Naive thymus-derived CD8-positive, alpha-beta T cell (primary cell): Measurements from ENCODE around the gene AADACL2. TPM values are rescaled to one million over a fixed set of nuclear protein-coding genes. Genes with fewer than 3 reads are reported as not detected.
"Not testable (repeated sequence)": the region's sequence is repeated elsewhere in the genome, so short reads cannot be mapped to it uniquely, and the experiment has no call there.

Experiments used
- ATAC-seq, 2 donors: fragments of 150-1000 bp; cut with Tn5 transposase in 1 of 2; sonication (Bioruptor Pico), chemical (Tn5 transposase) in 1 of 2; 1 replicate in 1 of 2; 2 replicates in 1 of 2; pipeline ENCODE4 v1.10.0; 2021; ENCODE audit warnings: mild to moderate bottlenecking in 2 of 2, moderate library complexity in 2 of 2
- POLR2A ChIA-PET: fragments of 350-600 bp; sonication (Branson Sonifier 250); formaldehyde crosslinking; loops from one replicate; lab custom pipeline; 2021; ENCODE audit warnings: antibody characterized with exemption; lab: Charles Lee
- DNase-seq, 10 donors: peaks; one replicate each; pipeline versions ENCODE4 v3.0.0 to v3.0.0-alpha.2; 2020 to 2022
- H3K27ac Mint-ChIP-seq, 10 donors: one replicate each; pipeline ENCODE4 v1.8.0; 2020 to 2022; ENCODE audit warnings: mild to moderate bottlenecking in 10 of 10, mixed read lengths in 10 of 10, moderate library complexity in 4 of 10, inconsistent platforms in 1 of 10
- H3K27me3 Mint-ChIP-seq, 5 donors: one replicate each; pipeline ENCODE4 v1.8.0; 2021 to 2022; ENCODE audit warnings: mixed read lengths in 5 of 5
- H3K36me3 Mint-ChIP-seq, 3 donors: one replicate each; pipeline ENCODE4 v1.8.0; 2020 to 2022; ENCODE audit warnings: mixed read lengths in 3 of 3, mild to moderate bottlenecking in 2 of 3, inconsistent platforms in 1 of 3
- H3K4me1 Mint-ChIP-seq, 4 donors: one replicate each; pipeline ENCODE4 v1.8.0; 2021 to 2022; ENCODE audit warnings: mixed read lengths in 4 of 4
- H3K4me3 Mint-ChIP-seq, 10 donors: one replicate each; pipeline ENCODE4 v1.8.0; 2020 to 2022; ENCODE audit warnings: mild to moderate bottlenecking in 10 of 10, mixed read lengths in 10 of 10, moderate library complexity in 6 of 10, inconsistent platforms in 1 of 10
- H3K9me3 Mint-ChIP-seq, 9 donors: one replicate each; pipeline ENCODE4 v1.8.0; 2020 to 2022; ENCODE audit warnings: mixed read lengths in 9 of 9, mild to moderate bottlenecking in 3 of 9, inconsistent platforms in 1 of 9, moderate library complexity in 1 of 9
- polyA plus RNA-seq, 3 donors: library from polyadenylated mRNA; unstranded; fragments of 300-500 nt; fragmentation: Illumina TruSeq; gene quantifications; one replicate each; pipeline ENCODE4 v1.2.3, GENCODE V29; 2021
- total RNA-seq, 8 experiments: library from RNA in 2 of 8; stranded (reverse) in 2 of 8; gene quantifications; one replicate each; pipeline ENCODE4 v1.2.3 and lab custom pipeline; 2021 to 2026

AADACL2 gene
- total and polyA plus RNA-seq, 5 experiments from 2014 or later, result not detected

- no peaks in the 10 kb centered on the region for H3K36me3 Mint-ChIP-seq
- no peak for ATAC-seq
- POLR2A ChIA-PET, result no interaction called here
- no peaks in the 10 kb centered on the region for H3K9me3 Mint-ChIP-seq
- H3K27me3 Mint-ChIP-seq, result peaks cover 0 to 7% (median 0%) of the 10 kb centered on the region in 5 donors
- H3K27ac Mint-ChIP-seq, result no peak overlapping the region
- DNase-seq, result no peak
- H3K4me1 Mint-ChIP-seq, result no peaks in the 10 kb centered on the region
- no peak overlapping the region for H3K4me3 Mint-ChIP-seq
Observed at GRCh38 chr3:151770956-151771355, 37.2 kb downstream of the AADACL2 start.

- ATAC-seq, result no peak
- Mint-ChIP-seq H3K9me3 (no peaks in the 10 kb centered on the region), H3K4me1 (no peaks in the 10 kb centered on the region), H3K36me3 (no peaks in the 10 kb centered on the region), H3K27me3 (peaks cover 0 to 7% (median 0%) of the 10 kb centered on the region in 5 donors), H3K27ac (no peak overlapping the region), H3K4me3 (no peak overlapping the region)
- POLR2A ChIA-PET, result no interaction called here
- no peak for DNase-seq
Observed at GRCh38 chr3:151772825-151773480, 39.2 kb downstream of the AADACL2 start.

GRCh38 chr3:151774235-151774634 lies 40.5 kb downstream of the AADACL2 start:
- H3K27me3 Mint-ChIP-seq, result peaks cover 0 to 7% (median 0%) of the 10 kb centered on the region in 5 donors

DNA sequence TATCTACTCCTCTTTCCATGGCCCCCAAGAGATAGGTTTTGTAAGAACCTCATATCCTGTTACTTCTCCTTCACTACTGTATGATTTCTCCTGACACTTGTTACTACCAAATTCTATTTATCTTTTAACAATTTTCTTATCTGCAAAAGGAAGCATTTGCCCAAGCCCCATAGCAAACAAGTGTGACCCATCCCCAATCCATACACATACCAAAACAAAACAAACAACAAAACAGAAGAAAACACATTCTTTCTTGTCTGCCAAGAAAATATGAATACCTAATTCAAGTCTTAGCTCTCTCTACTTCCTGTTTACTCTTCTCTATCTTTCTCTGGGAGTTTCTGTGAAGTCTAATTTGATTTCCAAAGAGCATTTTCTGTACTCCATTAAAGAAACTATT lies 41.2 kb downstream of the AADACL2 start:
- Mint-ChIP-seq H3K4me1 (no peaks in the 10 kb centered on the region), H3K27ac (no peak overlapping the region), H3K4me3 (no peak overlapping the region), H3K27me3 (peaks cover 0 to 7% (median 0%) of the 10 kb centered on the region in 5 donors), H3K9me3 (no peaks in the 10 kb centered on the region), H3K36me3 (no peaks in the 10 kb centered on the region)
- no peak for DNase-seq
- no peak for ATAC-seq
- POLR2A ChIA-PET, result no interaction called here

More at GRCh38 chr3:151774235-151774634, 40.5 kb downstream of the AADACL2 start:
- DNase-seq (no peak), ATAC-seq (no peak)
- H3K36me3 Mint-ChIP-seq, result no peaks in the 10 kb centered on the region
- H3K4me3 Mint-ChIP-seq, result no peak overlapping the region
- POLR2A ChIA-PET, result no interaction called here
- H3K9me3 Mint-ChIP-seq, result no peaks in the 10 kb centered on the region
- H3K27ac Mint-ChIP-seq, result no peak overlapping the region
- no peaks in the 10 kb centered on the region for H3K4me1 Mint-ChIP-seq

DNA sequence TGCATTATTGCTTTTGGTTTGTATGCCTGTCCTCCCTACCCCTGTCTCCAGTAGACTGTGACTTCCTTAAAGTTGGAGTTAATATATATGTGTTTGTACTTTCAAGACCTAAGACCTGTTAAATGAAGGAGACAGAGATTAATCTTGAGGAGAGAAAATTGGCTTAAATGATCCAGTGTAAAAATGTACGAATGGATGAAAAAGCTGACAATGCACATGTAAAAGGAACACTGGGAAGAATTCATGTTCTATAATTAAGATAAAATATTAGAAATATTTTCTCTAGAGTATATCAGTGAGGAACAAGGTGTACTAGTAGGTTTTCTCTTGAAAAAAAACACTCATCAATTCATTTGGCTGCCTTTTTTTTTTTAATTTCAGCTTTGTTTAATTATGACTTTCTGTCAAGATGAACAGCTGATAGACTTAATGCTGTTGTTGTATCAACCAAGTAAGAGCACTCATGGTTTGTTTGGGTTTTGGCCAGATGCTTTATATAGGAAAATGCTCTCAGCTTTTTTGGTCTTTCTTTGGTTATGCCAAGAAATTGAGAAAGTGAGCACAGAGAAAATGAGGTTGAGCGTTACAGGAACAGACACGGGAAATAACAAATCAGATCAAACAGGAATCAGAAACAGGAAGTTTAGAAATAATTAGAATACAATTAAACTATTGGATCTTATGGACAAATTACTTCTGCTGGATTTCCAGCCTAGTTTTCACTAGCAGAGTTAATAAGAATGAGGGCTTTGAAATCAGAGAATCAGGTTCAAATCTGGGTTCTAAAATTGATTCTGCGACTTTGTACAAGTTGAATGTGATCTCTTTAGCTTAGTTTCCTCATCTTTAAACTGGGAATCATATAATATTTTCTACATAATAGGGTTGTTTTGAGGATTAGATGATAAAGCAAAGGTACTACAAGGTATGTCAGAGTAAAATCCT lies 41.9 kb downstream of the AADACL2 start:
- DNase-seq, result no peak
- Mint-ChIP-seq H3K27me3 (peaks cover 0 to 7% (median 0%) of the 10 kb centered on the region in 5 donors), H3K4me3 (no peak overlapping the region), H3K9me3 (no peaks in the 10 kb centered on the region), H3K27ac (no peak overlapping the region), H3K4me1 (no peaks in the 10 kb centered on the region), H3K36me3 (no peaks in the 10 kb centered on the region)
- ATAC-seq, result no peak
- POLR2A ChIA-PET, result no interaction called here

- Mint-ChIP-seq H3K27me3 (peaks cover 0 to 7% (median 0%) of the 10 kb centered on the region in 5 donors), H3K27ac (no peak overlapping the region), H3K4me1 (no peaks in the 10 kb centered on the region), H3K36me3 (no peaks in the 10 kb centered on the region), H3K4me3 (no peak overlapping the region), H3K9me3 (no peaks in the 10 kb centered on the region)
- no peak for DNase-seq
- ATAC-seq, result no peak
- POLR2A ChIA-PET, result no interaction called here
Observed at GRCh38 chr3:151776259-151776740, 42.6 kb downstream of the AADACL2 start.

DNA sequence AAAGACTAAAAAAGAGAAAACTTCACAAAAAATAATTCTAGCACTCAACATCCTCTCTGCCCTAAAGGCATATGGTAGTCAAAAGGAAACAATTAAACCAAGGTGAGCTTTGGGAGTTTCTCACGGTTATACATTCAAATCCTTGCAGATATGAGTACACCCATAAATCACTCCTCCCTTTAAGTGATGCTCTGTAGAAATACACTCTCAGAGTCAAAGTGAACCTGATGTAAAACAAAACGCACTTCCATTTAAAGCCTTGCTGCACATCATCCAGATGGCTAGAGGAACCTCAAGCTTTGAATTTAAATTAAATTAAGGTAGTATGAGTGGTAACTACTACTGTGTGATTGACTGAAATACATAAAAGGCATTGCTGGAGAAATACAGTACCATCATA lies 44.2 kb downstream of the AADACL2 start:
- DNase-seq, result no peak
- Mint-ChIP-seq H3K36me3 (no peaks in the 10 kb centered on the region), H3K9me3 (no peaks in the 10 kb centered on the region), H3K27ac (no peak overlapping the region), H3K4me1 (no peaks in the 10 kb centered on the region), H3K4me3 (no peak overlapping the region), H3K27me3 (peaks cover 0 to 6% (median 0%) of the 10 kb centered on the region in 5 donors)
- ATAC-seq, result no peak
- POLR2A ChIA-PET, result no interaction called here

DNA sequence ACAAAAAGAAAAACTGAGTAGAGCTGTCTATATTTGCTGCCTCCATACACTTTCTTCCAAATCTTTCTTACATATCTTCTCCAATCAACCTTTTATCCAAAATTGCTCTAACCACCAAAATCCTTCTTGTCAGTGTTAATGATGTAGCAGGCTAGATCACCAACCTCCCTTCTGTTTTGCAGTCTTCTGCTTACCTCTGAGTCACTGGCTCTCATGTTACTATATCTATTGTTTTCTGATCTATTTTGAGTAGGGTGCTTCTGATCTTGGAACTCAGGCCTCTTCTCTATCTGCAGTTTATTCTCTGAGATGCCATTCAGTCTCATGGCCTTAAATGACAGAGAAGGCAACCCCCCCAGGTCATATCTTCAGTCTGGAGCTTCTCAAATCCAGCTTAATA lies 53.9 kb downstream of the AADACL2 start:
- Mint-ChIP-seq H3K27ac (no peak overlapping the region), H3K4me3 (no peak overlapping the region), H3K36me3 (no peaks in the 10 kb centered on the region), H3K4me1 (no peaks in the 10 kb centered on the region), H3K9me3 (peaks cover 0 to 3% (median 0%) of the 10 kb centered on the region in 9 donors), H3K27me3 (peaks cover 0 to 2% (median 0%) of the 10 kb centered on the region in 5 donors)
- ATAC-seq (no peak), DNase-seq (no peak)
- POLR2A ChIA-PET, result no interaction called here

DNA sequence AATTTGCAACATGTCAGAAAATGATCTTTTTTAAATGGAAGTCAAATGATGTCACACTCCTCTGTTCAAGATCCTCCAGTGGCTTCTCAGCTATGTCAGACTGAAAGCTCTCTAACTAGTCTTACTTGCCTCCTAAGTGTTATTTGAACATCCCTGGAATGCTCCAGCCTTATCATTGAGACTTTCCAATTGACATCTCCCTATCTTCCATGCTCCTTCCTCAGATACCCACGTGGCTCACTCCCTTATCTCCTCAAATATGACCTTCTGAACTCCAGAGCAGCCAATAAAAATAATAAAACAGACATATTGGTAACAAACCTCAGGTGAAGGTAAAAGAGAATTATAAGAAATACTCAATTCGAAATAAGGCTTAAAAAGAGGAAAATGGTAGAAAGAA lies 54.7 kb downstream of the AADACL2 start:
- Mint-ChIP-seq H3K4me1 (no peaks in the 10 kb centered on the region), H3K4me3 (no peak overlapping the region), H3K9me3 (peaks cover 0 to 3% (median 0%) of the 10 kb centered on the region in 9 donors), H3K27ac (no peak overlapping the region), H3K36me3 (no peaks in the 10 kb centered on the region), H3K27me3 (peaks cover 0 to 2% (median 0%) of the 10 kb centered on the region in 5 donors)
- POLR2A ChIA-PET, result no interaction called here
- no peak for ATAC-seq
- no peak for DNase-seq

GRCh38 chr3:151789853-151790463 lies 56.2 kb downstream of the AADACL2 start:
- no peak for ATAC-seq
- no peak overlapping the region for H3K4me3 Mint-ChIP-seq
- peaks cover 0 to 3% (median 0%) of the 10 kb centered on the region in 9 donors for H3K9me3 Mint-ChIP-seq
- DNase-seq, result no peak
- H3K4me1 Mint-ChIP-seq, result no peaks in the 10 kb centered on the region
- H3K36me3 Mint-ChIP-seq, result no peaks in the 10 kb centered on the region
- H3K27ac Mint-ChIP-seq, result no peak overlapping the region
- H3K27me3 Mint-ChIP-seq, result peaks cover 0 to 2% (median 0%) of the 10 kb centered on the region in 5 donors
- POLR2A ChIA-PET, result no interaction called here

DNA sequence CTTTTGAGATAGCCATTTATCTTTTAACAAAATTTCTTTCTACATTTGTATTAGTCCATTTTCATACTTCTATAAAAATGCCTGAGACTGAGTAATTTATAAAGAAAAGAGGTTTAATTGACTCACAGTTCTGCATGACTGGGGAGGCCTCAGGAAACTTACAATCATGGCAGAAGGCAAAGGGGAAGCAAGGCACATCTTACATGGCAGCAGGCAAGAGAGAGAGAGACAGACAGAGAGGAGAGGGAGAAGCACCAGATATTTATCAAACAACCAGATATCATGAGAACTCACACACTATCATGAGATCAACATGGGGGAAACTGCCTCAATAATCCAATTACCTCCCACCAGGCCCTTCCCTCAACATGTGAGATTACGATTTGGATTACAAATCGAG lies 57.0 kb downstream of the AADACL2 start:
- ATAC-seq, H3K9me3 Mint-ChIP-seq, H3K4me1 Mint-ChIP-seq, DNase-seq, H3K27ac Mint-ChIP-seq, POLR2A ChIA-PET, H3K36me3 Mint-ChIP-seq, H3K4me3 Mint-ChIP-seq, H3K27me3 Mint-ChIP-seq: not testable (repeated sequence)

- no peaks in the 10 kb centered on the region for H3K4me1 Mint-ChIP-seq
- H3K36me3 Mint-ChIP-seq, result no peaks in the 10 kb centered on the region
- H3K9me3 Mint-ChIP-seq, result peaks cover 0 to 3% (median 0%) of the 10 kb centered on the region in 9 donors
- DNase-seq, result no peak
- peaks cover 0 to 4% (median 0%) of the 10 kb centered on the region in 5 donors for H3K27me3 Mint-ChIP-seq
- POLR2A ChIA-PET, result no interaction called here
- H3K27ac Mint-ChIP-seq, result no peak overlapping the region
- no peak for ATAC-seq
- no peak overlapping the region for H3K4me3 Mint-ChIP-seq
Observed at GRCh38 chr3:151792411-151792810, 58.7 kb downstream of the AADACL2 start.

DNA sequence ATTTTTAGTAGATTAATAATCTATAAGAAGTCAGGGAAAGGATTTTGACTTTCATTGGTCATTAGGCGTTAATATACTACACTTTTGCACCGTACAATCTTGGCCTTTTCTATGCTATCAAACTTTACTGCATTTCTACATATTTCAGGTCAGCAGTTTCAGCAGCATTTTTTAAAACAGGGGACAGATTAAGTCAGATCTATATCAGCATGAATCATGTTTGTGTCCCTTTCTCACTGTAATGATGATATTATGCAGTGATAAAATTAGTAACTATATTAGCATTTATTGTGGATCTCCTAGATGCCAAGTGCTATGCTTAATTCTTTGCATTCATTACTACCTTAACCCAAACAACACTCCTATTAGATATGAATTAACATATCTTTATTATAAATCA lies 59.9 kb downstream of the AADACL2 start:
- peaks cover 0 to 3% (median 0%) of the 10 kb centered on the region in 9 donors for H3K9me3 Mint-ChIP-seq
- H3K27ac Mint-ChIP-seq, result no peak overlapping the region
- no peak overlapping the region for H3K4me3 Mint-ChIP-seq
- ATAC-seq, result no peak
- H3K36me3 Mint-ChIP-seq, result no peaks in the 10 kb centered on the region
- POLR2A ChIA-PET, result no interaction called here
- H3K4me1 Mint-ChIP-seq, result no peaks in the 10 kb centered on the region
- H3K27me3 Mint-ChIP-seq, result peaks cover 0 to 4% (median 0%) of the 10 kb centered on the region in 5 donors
- DNase-seq, result no peak
